HG03108 (cell line): ENCODE data around the gene ZNF618.

Source experiments
- ATAC-seq: cut with Tn5 transposase; IDR thresholded peaks from one replicate; pipeline ENCODE4 v1.9.1; 2021; ENCODE audit warnings: moderate library complexity; ENCODE audit not compliant: unreplicated experiment

The ZNF618 gene, protein sequence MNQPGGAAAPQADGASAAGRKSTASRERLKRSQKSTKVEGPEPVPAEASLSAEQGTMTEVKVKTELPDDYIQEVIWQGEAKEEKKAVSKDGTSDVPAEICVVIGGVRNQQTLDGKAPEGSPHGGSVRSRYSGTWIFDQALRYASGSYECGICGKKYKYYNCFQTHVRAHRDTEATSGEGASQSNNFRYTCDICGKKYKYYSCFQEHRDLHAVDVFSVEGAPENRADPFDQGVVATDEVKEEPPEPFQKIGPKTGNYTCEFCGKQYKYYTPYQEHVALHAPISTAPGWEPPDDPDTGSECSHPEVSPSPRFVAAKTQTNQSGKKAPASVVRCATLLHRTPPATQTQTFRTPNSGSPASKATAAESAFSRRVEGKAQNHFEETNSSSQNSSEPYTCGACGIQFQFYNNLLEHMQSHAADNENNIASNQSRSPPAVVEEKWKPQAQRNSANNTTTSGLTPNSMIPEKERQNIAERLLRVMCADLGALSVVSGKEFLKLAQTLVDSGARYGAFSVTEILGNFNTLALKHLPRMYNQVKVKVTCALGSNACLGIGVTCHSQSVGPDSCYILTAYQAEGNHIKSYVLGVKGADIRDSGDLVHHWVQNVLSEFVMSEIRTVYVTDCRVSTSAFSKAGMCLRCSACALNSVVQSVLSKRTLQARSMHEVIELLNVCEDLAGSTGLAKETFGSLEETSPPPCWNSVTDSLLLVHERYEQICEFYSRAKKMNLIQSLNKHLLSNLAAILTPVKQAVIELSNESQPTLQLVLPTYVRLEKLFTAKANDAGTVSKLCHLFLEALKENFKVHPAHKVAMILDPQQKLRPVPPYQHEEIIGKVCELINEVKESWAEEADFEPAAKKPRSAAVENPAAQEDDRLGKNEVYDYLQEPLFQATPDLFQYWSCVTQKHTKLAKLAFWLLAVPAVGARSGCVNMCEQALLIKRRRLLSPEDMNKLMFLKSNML

DNA sequence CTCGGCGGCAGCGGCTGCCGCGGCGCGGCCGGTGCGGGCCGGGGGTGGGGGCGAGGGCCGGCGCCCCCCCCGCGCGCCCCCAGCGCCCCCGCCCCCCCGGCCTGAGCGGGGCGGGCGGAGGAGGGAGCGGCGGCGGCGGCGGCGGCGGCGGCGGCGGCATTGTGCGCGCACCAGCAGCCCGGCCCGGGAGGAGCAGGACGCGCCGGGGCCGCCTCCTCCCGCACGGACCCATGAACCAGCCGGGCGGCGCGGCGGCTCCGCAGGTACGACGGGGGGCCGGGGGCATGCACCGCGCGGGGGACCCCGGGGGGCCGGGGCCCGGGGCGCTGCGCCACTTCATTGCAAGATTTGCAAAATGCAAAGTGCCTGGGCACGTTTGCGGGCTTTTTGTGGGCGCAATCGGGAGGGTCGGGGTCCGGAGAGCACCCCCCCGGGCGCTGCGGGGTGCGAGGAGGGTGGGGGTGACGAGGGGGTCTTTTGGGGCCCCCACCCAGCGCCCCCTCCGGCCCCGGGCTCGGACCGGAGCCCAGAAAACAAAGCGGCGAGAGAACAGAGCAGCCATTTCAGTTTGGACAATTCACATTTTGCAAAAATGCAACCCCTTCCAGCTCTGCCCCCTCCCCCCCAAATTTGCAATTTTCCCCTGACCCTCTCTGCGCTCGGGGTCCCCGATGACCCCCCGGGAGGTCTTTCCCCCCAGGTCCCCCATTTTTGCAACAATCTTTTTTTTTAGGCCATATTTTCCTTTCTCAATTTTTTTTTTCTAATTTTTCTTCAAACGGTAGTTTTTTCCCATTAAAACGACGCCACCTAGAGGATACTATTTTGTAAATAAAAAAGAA, at the start of gene ZNF618:
Gene ZNF618 (plus strand): TSS at position 159 of the 842 bp plus-strand sequence. CDS start 72 bp downstream, at position 231.
- no peak for ATAC-seq

DNA sequence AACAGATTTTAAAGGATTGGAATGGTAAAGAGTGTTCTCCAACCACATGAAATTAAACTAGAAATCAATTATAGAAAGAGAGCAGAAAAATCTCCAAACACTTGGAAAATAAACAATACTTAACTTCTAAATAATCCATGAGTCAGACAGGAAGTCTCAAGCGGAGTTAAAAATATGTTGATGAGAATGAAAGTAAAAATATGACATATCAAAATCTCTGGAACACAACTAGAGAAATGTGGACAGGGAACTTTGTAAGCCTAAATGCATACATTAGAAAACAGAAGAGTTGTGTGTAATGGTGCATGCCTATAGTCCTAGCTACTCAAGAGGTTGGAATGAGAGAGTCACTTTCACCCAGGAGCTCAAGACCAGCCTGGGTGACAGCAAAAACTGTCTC, 47.9 kb upstream of the ZNF618 start:
- no peak for ATAC-seq

DNA sequence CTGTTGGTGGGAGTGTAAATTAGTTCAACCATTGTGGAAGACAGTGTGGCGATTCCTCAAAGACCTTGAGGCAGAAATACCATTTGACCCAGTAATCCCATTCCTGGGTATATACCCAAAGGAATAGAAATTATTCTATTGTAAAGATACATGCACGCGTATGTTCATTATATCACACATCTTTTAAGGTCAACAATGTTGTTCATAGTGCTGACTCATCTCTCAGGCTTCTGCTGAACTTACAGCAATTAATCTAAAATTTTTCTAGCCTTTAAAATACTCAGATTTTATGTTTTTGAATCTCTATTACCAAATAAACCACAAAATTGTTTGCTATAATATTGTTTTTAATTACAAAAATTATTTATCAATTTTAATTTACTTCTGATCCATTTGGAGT, 38.8 kb upstream of the ZNF618 start:
- no peak for ATAC-seq

DNA sequence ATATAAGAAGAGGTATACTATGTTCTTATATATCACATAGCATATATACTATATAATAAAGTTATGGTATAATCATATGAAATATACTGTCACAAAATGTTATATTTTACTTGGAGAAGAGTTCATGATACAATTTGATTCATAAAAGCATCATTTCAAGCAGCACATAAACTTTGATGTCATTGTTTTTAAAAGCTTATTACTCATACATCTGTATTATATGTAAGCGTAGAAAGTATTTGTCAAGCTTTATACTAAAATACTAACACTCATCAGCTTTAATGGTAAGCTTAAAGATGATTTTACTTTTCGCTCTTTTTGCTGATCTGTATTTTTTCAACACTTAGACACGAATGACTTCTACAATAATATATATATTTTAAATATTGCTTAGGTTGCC, 34.0 kb upstream of the ZNF618 start:
- no peak for ATAC-seq

DNA sequence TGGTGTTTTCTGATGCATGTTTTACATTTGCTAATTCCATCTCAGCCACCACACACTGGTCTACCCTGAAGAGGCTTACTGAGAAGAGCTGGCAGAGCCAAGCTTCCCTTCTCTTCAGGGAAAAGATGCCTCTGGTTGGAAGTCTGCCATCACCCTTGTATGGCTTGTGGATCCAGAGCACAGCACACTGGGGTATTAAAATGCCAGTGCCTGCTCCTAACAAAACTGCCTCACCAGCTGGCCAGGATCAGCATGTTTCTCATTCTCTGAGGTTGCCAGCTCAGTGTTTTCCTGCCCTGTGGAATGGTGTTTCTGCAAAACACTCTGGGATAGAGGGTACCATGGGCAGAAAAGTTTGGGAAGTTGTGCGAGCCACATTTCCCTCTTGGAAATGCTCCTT, 31.6 kb upstream of the ZNF618 start:
- ATAC-seq, result no peak

DNA sequence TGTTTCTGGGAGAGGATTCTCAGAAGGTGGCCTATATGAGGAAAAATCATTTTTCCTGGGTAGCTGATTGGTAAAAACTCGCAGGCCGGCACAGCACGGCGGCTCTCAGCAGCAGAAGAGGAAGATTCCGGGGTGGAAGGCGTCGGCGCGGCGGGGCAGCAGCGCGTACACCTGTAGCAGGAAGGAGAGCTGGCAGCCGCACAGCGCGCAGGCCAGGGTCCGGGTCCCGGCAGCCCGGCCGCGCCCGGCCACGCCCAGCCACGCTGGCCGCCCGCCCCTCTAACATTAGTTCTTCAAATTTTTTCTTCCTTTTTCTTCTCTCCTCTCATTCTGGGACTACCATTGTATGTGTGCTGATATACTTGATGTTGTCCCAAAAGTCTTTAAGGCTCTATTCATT, 24.8 kb upstream of the ZNF618 start:
- no peak for ATAC-seq

DNA sequence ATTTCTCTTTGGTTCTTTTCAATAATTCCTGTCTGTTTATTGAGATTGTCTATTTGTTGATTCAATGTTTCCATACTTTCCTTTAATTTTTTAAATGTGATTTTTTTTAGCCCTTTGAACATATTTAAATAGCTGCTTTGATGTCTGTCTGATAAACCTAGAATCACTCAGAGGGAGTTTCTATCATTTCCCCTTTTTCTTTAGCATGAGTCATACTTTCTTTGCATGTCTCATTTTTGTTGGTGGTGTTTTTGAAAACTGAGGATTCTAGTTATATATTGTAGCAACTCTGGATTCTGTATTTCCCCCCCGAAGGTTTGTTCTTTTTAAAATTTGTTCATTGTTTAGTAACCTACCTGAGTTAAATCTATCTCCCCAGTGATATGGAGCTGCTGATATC, 24.2 kb upstream of the ZNF618 start:
- no peak for ATAC-seq

DNA sequence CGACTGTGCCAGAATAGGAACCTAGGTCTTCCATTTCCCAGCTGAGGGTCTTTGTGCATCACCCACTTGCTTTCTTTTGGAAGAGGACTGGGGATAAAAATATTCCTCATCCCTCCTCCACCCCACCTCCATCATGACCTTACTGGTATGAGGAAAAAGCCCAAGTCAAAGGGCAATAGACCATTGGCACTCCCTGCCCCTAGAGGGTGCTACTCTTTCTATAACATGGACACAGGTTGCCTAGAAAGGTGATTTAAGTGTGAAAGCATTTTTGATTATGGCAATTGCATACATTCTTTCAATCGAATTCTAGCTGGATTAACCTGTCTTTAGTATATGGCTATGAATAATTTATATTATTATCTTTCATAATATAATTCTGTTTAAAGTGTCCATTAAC, 22.8 kb upstream of the ZNF618 start:
- no peak for ATAC-seq

DNA sequence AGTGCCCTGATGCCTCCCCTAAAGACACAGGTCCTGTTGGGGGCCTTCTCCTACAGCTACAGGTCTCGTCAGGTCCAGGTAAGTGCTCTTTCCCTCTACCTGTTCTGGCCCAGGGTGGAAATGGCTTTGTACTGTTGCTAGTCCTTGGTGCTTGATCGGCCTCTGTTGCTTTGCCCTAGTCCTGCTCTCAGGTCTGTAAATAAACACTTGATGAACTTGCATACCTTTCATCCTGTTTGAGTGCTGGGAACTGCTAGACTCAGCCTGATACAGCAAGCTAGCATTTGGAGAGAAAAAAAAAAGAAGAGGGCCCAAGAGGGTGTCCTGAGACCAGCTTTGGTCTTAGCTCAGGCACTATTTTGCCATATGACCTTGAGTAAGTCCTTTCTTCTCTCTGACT, 21.8 kb upstream of the ZNF618 start:
- no peak for ATAC-seq

DNA sequence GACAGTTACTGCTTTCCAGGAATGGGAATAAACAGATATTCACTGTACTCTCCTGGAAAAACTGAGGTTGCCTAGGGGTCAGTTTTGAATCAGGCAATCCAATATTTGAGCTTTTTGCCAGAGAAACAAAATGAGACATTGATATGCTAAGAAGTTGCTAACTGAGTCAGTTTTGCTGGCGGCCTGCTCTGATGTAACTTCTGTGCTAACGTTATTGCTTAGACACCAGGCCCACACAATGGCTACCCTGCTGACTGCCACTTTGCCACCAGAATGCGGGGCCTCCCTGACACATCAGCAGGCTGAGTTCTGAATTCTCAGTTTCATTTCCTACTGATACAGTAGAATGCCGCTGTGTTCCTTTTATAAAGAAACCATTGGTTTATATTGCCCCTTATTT, 18.2 kb upstream of the ZNF618 start:
- no peak for ATAC-seq

DNA sequence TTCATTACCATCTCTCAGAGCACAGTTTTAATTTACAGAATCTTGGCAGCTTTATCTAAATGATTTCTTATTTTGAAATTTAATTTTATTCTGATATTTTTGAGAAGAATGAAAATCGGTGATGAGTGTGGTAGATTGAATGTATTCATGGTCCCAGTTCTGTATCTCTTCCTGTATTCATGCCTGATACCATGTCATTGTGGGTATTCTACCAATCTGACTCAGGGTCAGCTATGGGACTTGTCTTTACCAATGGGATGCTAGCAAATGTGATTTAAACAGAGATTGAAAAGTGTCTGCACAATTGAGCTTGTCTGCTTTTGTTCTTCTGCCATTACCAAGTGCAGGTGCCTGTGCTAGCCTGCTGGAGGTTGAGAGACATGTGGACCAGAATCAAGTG, 17.8 kb upstream of the ZNF618 start:
- no peak for ATAC-seq

DNA sequence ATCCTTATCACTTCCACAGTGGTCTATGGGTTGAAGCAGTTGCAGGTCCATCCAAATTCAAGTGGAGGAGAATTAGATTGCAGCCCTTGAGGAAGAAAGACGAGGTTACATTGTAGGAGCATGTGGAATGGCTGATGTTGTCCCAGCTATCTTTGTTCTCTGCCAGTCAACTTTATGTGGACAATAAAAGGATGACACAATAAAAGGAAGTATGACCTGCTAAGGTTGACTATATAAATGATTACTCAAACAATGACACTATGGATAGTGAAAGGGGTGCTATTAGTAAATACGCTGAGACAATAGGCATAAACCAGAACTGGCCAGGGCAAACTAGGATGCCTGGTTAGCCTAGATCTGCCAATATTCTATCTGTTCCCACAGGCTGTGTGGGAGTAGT, 12.8 kb upstream of the ZNF618 start:
- ATAC-seq, result no peak

DNA sequence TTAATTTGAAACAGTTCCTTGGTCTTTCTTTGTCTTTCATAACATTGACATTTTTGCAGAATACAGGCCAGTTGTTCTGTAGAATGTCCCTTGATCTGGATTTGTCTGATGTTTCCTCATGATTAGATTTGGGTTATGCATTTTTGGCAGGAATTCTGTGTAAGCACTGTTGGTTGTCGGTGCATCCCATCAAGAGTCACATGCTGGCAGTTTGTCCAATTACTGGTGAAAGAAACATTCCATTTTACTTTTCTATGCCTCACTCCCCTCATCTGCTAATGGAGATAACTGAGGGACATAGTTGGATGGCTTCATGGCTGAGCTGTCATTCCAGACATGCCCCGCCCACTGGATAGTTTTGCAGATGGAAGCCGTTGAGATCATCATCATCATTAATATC, 7.6 kb upstream of the ZNF618 start:
- no peak for ATAC-seq

DNA sequence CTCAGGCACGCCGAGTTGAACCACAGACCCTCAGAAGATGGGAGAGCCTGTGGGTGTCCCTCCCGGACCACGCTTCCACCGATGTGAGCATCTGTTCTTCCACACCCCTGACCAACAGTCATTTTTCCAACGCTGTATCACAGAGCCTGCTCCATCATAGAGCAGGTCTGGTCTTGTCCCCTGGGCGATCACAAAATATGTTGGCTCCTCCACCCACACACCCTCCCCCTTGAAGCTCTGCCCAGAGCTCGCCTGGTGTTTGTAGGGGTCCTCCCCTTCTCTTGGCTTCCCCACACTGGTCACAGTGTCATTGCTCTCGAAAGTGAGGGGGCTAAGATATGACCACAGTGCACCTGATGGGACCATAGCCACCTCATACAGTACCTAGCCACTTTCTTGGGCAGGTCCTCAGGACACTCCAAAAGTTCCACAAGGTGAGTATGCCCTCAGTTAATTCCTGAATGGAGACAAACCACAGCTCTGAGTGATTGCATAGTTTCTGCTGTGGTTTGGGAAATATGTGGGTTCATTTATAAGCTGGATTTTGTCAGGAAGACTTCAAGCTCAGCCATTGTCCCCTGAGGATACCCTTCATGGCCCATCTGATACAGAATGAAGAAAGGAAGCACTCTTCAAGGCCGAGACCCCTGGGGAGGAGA, 3.5 kb upstream of the ZNF618 start:
- ATAC-seq, result no peak

DNA sequence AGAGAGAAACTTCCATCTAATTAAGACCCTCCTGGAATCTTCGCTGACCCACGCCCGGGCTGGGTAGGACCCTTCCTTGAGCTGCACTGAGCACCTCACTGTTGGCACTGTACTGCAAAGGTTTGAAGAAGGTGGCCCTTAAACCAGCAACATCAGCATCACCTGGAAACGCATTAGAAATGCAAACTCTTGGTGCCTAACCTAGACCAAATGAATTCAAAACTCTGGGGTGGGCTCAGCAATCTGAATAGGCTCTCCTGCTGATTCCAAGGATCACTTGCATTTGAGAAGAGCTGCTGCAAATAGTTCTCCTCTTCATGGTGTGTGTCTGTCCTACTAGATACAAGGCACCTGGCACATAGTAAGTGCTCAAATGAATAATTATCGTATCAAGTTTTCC, 2.7 kb upstream of the ZNF618 start:
- no peak for ATAC-seq

DNA sequence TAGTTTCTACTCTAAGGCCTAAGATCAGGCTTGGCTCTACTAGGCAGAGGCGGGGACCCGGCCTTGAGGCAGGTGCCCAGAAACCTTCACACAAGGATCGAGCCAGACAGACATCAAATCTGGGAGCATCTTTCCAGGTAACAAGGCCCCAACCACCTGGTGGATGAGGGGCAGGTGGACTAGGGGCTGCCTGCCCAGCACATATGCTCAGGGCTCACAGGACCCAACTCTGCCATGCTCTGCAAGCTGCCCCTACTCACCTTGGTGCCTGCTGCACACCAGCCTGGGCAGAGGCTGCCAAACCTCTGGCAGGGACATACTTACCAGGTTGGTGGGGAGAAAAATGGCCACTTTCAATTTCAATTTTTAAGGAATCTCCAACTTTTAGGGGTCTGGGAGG, 2.2 kb upstream of the ZNF618 start:
- no peak for ATAC-seq

DNA sequence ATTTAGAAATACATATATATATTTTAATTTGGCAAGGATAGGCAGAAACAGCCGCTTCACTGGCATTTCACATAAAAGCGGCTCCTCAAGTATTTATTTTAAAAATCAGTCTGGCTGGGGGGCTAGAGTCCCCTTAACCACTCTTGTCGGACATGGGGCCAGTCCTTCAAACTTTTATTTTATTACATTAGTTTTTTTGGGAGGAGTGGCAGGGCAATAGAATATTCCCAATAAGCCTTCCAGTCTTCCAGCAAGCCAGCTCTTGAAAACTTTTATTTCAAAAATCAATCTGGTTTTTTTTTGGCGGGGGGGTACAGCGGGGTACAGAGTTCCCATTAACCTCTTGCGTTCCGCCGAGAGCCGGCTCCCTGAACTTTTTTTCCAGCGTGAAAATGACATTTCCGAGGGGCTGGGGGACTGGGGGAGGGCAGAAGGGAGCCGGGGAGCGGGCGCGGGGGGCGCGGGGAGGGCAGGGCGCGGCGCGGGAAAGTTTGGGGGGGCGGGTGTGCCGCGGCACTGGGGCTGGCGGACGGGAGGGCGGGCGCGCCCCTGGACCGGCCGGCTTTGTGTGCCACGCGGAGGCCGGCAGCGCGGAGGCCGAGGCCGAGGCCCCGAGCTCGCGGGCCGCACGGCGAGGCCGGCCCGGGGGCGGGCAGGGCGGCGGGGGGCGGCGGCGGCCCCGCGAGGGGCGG, 504 bp upstream of the ZNF618 start:
- ATAC-seq, result no peak

DNA sequence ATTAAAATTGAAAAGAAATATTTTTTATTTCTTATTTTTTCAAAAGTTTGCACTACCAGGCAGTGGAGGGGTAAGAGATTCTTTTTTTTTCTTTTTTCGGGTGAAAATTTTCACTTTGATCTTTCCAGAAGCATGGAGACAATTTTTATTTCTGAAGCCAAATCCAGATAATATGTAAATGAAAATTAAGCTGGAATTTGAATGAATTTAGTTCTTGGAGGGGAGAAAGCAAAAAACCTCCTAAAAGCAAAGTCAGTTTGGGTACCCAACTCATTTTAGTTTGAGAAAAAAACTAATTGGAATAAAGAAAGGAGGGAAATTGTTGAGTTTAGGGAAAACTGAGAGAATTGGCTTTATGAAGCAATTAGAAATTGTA, 872 bp downstream of the ZNF618 start:
- ATAC-seq, result no peak

DNA sequence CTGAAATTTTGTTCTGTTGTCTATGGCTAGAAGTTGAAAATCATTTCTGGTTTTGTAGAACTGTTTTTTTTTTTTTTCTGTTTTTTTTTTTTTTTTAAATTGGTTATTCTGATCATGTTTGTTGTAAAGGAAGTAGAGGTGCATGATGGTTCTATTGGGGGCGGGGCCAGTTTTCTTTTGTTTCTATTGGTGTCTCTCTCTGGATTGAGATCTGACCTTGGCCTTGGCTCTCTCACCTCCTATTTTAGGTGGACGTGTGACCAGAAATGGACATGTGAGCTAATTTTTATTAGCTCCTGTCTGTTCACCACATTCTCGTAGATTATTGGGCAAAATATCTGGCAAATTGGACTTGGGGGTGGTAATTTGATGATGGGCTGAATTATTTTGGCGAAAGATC, 3.2 kb downstream of the ZNF618 start:
- no peak for ATAC-seq

DNA sequence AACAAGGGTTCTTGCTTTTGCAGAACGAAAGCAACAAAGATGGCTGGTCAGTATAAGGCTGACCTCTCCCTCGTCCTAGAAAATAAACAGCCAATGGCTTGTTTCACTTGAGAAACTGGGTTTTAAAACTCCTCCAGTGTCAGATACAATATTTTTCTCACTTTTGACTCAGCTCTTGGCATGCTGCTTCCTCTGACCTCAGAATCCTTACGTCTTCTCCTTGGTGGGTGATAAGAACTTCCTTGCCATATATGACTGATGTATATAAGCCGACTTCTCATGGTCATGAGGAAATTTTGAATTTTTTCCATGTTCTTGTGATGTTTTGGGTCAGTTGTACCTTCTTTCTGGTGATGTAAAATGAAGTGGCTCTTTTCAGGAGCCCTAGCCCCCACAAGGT, 3.8 kb downstream of the ZNF618 start:
- no peak for ATAC-seq
